HepG2 (cell line): ENCODE results near the gene MKRN2OS. TPM values are rescaled to one million over a fixed set of nuclear protein-coding genes. Genes with fewer than 3 reads are reported as not detected.

Experiments
- ATAC-seq: fragments of 200-7000 bp; cut with Tn5 transposase; 3 replicates; pipeline ENCODE4 v1.9.1; 2020; ENCODE audit warnings: mild to moderate bottlenecking, moderate library complexity
- BruUV-seq: library from RNA; stranded (reverse); fragments of 400-500 nt; replicated peaks from 2 replicates; lab custom pipeline; 2021; lab: Mats Ljungman, UMichigan
- CTCF ChIA-PET: fragments of 300-600 bp; formaldehyde crosslinking; extraction: SDS; loops from one replicate; lab custom pipeline; 2021; ENCODE audit warnings: low total read pairs, inconsistent platforms, low intra/inter-chr PET ratio; lab: Yijun Ruan, JAX
- POLR2A ChIA-PET: fragments of 350-600 bp; sonication (Branson Sonifier 250); formaldehyde crosslinking; loops from one replicate; lab custom pipeline; 2020; ENCODE audit warnings: antibody characterized with exemption, inconsistent platforms; lab: Yijun Ruan, JAX
- DNase-seq: peaks from one replicate; pipeline ENCODE4 v3.0.0-alpha.2; 2015; ENCODE audit warnings: low spot score
- FAIRE-seq: peaks from 3 replicates; lab custom pipeline; 2011; peaks lifted over from hg19 to GRCh38; lab: Jason Lieb, UNC
- H2AFZ ChIP-seq: one replicate; pipeline ENCODE4 v1.6.1; 2011; ENCODE audit warnings: low read length, inconsistent platforms
- H3K27ac ChIP-seq: fragments of 300-600 bp; 3 replicates; pipeline ENCODE4 v1.8.0; 2011; ENCODE audit warnings: mixed run types, mild to moderate bottlenecking, mixed read lengths, low read length, inconsistent platforms; ENCODE audit not compliant: insufficient read depth; ENCODE audit errors: extremely low read length
- H3K27me3 ChIP-seq, 2 experiments: fragments of 200-600 bp in 1 of 2; 2 replicates in 1 of 2; 3 replicates in 1 of 2; pipeline versions ENCODE4 v1.6.0 to v1.8.0; 2011; ENCODE audit warnings: low read length in 2 of 2, mild to moderate bottlenecking in 2 of 2, moderate library complexity in 2 of 2, inconsistent platforms in 1 of 2; ENCODE audit not compliant: insufficient read depth in 2 of 2, control insufficient read depth in 1 of 2
- H3K36me3 ChIP-seq, 2 experiments: fragments of 200-600 bp in 1 of 2; replicated peaks in 1 of 2; 2 replicates in 1 of 2; 3 replicates in 1 of 2; pipeline versions ENCODE4 v1.5.1 to v1.8.0; 2011; ENCODE audit warnings: low read length in 2 of 2, inconsistent platforms in 1 of 2; ENCODE audit not compliant: insufficient read depth in 2 of 2, control insufficient read depth in 1 of 2
- H3K4me1 ChIP-seq: 2 replicates; pipeline ENCODE4 v1.5.1; 2012; ENCODE audit warnings: low read length, inconsistent platforms; ENCODE audit not compliant: insufficient read depth
- H3K4me2 ChIP-seq: 2 replicates; pipeline ENCODE4 v1.6.0; 2011; ENCODE audit warnings: low read depth, low read length, inconsistent platforms
- H3K4me3 ChIP-seq, 3 experiments: fragments of 200-600 bp in 1 of 3; sonication (generic), shearing (Covaris generic) in 1 of 3; replicated peaks in 1 of 3; 2 replicates each; pipeline ENCODE4 v1.5.1; 2011 to 2016; ENCODE audit warnings: low read length in 3 of 3, inconsistent platforms in 2 of 3, low read depth in 2 of 3, mild to moderate bottlenecking in 2 of 3, control low read depth in 1 of 3, mixed read lengths in 1 of 3; ENCODE audit not compliant: insufficient read depth in 1 of 3
- H3K79me2 ChIP-seq: one replicate; pipeline ENCODE4 v1.6.1; 2011; ENCODE audit warnings: low read length, inconsistent platforms; ENCODE audit not compliant: insufficient read depth
- H3K9ac ChIP-seq: 2 replicates; pipeline ENCODE4 v1.6.0; 2011; ENCODE audit warnings: mild to moderate bottlenecking, low read depth, low read length, inconsistent platforms; ENCODE audit not compliant: insufficient read depth
- H3K9me3 ChIP-seq: 2 replicates; pipeline ENCODE4 v1.5.1; 2012; ENCODE audit warnings: mild to moderate bottlenecking, low read length
- H4K20me1 ChIP-seq: 2 replicates; pipeline ENCODE4 v1.6.0; 2011; ENCODE audit warnings: inconsistent platforms, mild to moderate bottlenecking, low read length, moderate library complexity; ENCODE audit not compliant: insufficient read depth
- AHR ChIP-seq: IDR thresholded peaks from 2 replicates; pipeline ENCODE4 v1.6.1; 2018; ENCODE audit warnings: missing genetic modification reagents, missing compliant biosample characterization
- DRAP1 ChIP-seq: IDR thresholded peaks from 2 replicates; pipeline ENCODE4 v1.6.1; 2016; ENCODE audit warnings: missing genetic modification reagents, missing compliant biosample characterization
- MED8 ChIP-seq: sonication (generic); formaldehyde crosslinking; IDR thresholded peaks from 2 replicates; pipeline ENCODE4 v1.8.1; 2023; ENCODE audit warnings: mild to moderate bottlenecking, missing genetic modification reagents; ENCODE audit not compliant: insufficient replicate concordance
- PLSCR1 ChIP-seq: sonication (generic); formaldehyde crosslinking; IDR thresholded peaks from 2 replicates; pipeline ENCODE4 v1.5.0; 2020; ENCODE audit warnings: missing genetic modification reagents, mild to moderate bottlenecking, borderline replicate concordance
- POLR2A ChIP-seq, 2 experiments: IDR thresholded peaks; 2 replicates each; pipeline ENCODE4 v1.6.1; 2011; ENCODE audit warnings: low read depth in 2 of 2, low read length in 2 of 2, mild to moderate bottlenecking in 1 of 2, moderate library complexity in 1 of 2; ENCODE audit not compliant: insufficient read depth in 1 of 2
- RBM22 ChIP-seq: fragments of 200-400 bp; formaldehyde crosslinking; optimal IDR thresholded peaks from 2 replicates; pipeline ENCODE3; 2017; ENCODE audit warnings: mild to moderate bottlenecking, low read length, moderate library complexity
- ZBTB21 ChIP-seq: sonication (generic); formaldehyde crosslinking; IDR thresholded peaks from 2 replicates; pipeline ENCODE4 v1.4.0; 2020; ENCODE audit warnings: missing genetic modification reagents
- ZKSCAN5 ChIP-seq: sonication (generic); formaldehyde crosslinking; IDR thresholded peaks from 2 replicates; pipeline ENCODE4 v1.5.1; 2020; ENCODE audit warnings: mild to moderate bottlenecking, missing genetic modification reagents
- ZMYM4 ChIP-seq: sonication (generic); formaldehyde crosslinking; IDR thresholded peaks from 2 replicates; pipeline ENCODE4 v1.8.1; 2023; ENCODE audit warnings: mild to moderate bottlenecking, missing genetic modification reagents
- ZNF441 ChIP-seq: sonication (generic); formaldehyde crosslinking; IDR thresholded peaks from 2 replicates; pipeline ENCODE4 v1.7.0; 2021; ENCODE audit warnings: missing genetic modification reagents, borderline replicate concordance
- ZNF652 ChIP-seq: IDR thresholded peaks from 2 replicates; pipeline ENCODE4 v1.6.1; 2016; ENCODE audit warnings: low read depth, borderline replicate concordance
- WGBS: methylation state at CpG from one replicate; pipeline ENCODE4 v1.1.6; 2017; ENCODE audit warnings: low lambda C conversion rate; 5-methylcytosine and 5-hydroxymethylcytosine counted together
- in situ Hi-C: cut with HindIII; loops from 2 replicates; pipeline ENCODE4 v1.10.0; 2017; ENCODE audit warnings: low pct_unique_long_range_greater_than_20kb; ENCODE audit not compliant: extremely low pct_ligation_motif_present
- intact Hi-C: fragments of 100-400 bp; cut with micrococcal nuclease; formaldehyde crosslinking; loops from one replicate; pipeline ENCODE4 v1.10.0; 2022; ENCODE audit not compliant: unreplicated experiment
- polyA plus RNA-seq, 8 experiments: library from polyadenylated mRNA; depleted of rRNA in 3 of 8; stranded (reverse) in 7 of 8; unstranded in 1 of 8; fragments of >200 nt; fragmentation: Illumina TruSeq in 4 of 8; extraction: Trizol in 4 of 8; gene quantifications; 2 replicates each; pipeline versions ENCODE4 v1.2.1 to v1.2.3, GENCODE V29; 2011 to 2016; ENCODE audit warnings: low read depth in 4 of 8, missing spikeins in 1 of 8, mixed read lengths in 1 of 8; ENCODE audit not compliant: insufficient read depth in 1 of 8
- total RNA-seq, 5 experiments: library from RNA; depleted of rRNA; stranded (reverse); fragments of >200 nt; fragmentation: Illumina TruSeq; extraction: Trizol; gene quantifications; 2 replicates each; pipeline ENCODE4 v1.2.3, GENCODE V29; 2016; ENCODE audit warnings: low read depth in 1 of 5

MKRN2OS gene
- total and polyA plus RNA-seq, 2 of the 13 experiments (the other 11 are each of a cell fraction or from before 2014, with no cell fraction given), result not detected

GRCh38 chr3:12583280-12583679 is 38.0 kb upstream of the MKRN2OS start (continued):
- TF ChIP-seq DRAP1 (CRISPR knock-in tag) (no peak), ZNF441 (no peak), ZBTB21 (CRISPR knock-in tag) (no peak), ZMYM4 (CRISPR knock-in tag) (no peak), PLSCR1 (no peak), POLR2A (IDR thresholded peaks at IDR 0.05; ENCODE audit: insufficient read depth in 1 of 2, low read depth in 2 of 2, low read length in 2 of 2) (no peak), AHR (CRISPR knock-in tag) (no peak), ZNF652 (CRISPR knock-in tag) (no peak), MED8 (CRISPR knock-in tag) (no peak)

GRCh38 chr3:12582730-12583129 is 37.4 kb upstream of the MKRN2OS start:
- ATAC-seq (no peak), DNase-seq (no peak), FAIRE-seq (no peak)
- Histone ChIP-seq H3K79me2 (no peaks in the 10 kb centered on the region), H3K9ac (no peak overlapping the region), H3K36me3 (peaks cover 42 to 87% of the 10 kb centered on the region in 2 experiments), H3K9me3 (no peaks in the 10 kb centered on the region), H3K27me3 (no peaks in the 10 kb centered on the region), H3K4me1 (no peaks in the 10 kb centered on the region), H3K4me2 (no peak overlapping the region), H3K27ac (no peak overlapping the region), H3K4me3 (no peak overlapping the region), H4K20me1 (0 out of 2 replicates have a peak, but pooled peaks cover 7% of the 10 kb centered on the region), H2AFZ (no peak overlapping the region)
- in situ Hi-C loops, result no loop called here
- TF ChIP-seq RBM22, result peak; percentile 97
- TF ChIP-seq ZKSCAN5 (CRISPR knock-in tag), result no peak
- CTCF ChIA-PET, result no interaction called here
- 92% methylated on average over 3 of the region's 4 CpGs for WGBS
- POLR2A ChIA-PET, result interaction anchor here (0.6 kb wide), 1 partner anchor 16 kb away, joined by 3 read pairs; no protein-coding TSS in a partner anchor
- BruUV-seq, result TSS peak; percentile 28
- intact Hi-C loops, result no loop called here
